SK-N-SH (cell line): ENCODE measurements around the gene ARV1. TPM values are rescaled to one million over a fixed set of nuclear protein-coding genes. Genes with fewer than 3 reads are reported as not detected.

Source experiments
- CTCF ChIA-PET: fragments of 300-600, 350-600 bp; formaldehyde crosslinking; extraction: SDS; loops from one replicate; lab custom pipeline; 2021; lab: Yijun Ruan, JAX
- POLR2A ChIA-PET: fragments of 350-600 bp; sonication (Branson Sonifier 250); formaldehyde crosslinking; extraction: SDS; loops from one replicate; lab custom pipeline; 2020; ENCODE audit warnings: antibody characterized with exemption, inconsistent platforms; lab: Yijun Ruan, JAX
- DNase-seq: peaks from one replicate; pipeline ENCODE4 v3.0.0; 2012
- H2AFZ ChIP-seq: fragments of 200-600 bp; sonication (generic); 2 replicates; pipeline ENCODE4 v1.8.1; 2016; ENCODE audit warnings: antibody characterized with exemption, mild to moderate bottlenecking, low read depth
- H3F3A ChIP-seq: fragments of 200-600 bp; sonication (generic); replicated peaks from 2 replicates; pipeline ENCODE3; 2016; ENCODE audit warnings: antibody characterized with exemption, mild to moderate bottlenecking; ENCODE audit not compliant: insufficient read depth
- H3K27ac ChIP-seq, 2 experiments: fragments of 200-500 bp in 1 of 2; fragments of 200-600 bp in 1 of 2; sonication (Bioruptor generic) in 1 of 2; sonication (generic), shearing (Covaris generic) in 1 of 2; 2 replicates each; pipeline versions ENCODE4 v1.5.1 to v1.6.1; 2014 to 2016; ENCODE audit warnings: low read depth in 2 of 2, inconsistent platforms in 1 of 2, low read length in 1 of 2, mild to moderate bottlenecking in 1 of 2, mixed read lengths in 1 of 2
- H3K27me3 ChIP-seq: fragments of 200-600 bp; sonication (generic), shearing (Covaris generic); 2 replicates; pipeline ENCODE4 v1.6.1; 2016; ENCODE audit warnings: mixed run types; ENCODE audit not compliant: insufficient read depth
- H3K36me3 ChIP-seq, 2 experiments: fragments of 200-500 bp in 1 of 2; fragments of 200-600 bp in 1 of 2; sonication (Bioruptor generic) in 1 of 2; sonication (generic) in 1 of 2; replicated peaks in 1 of 2; 2 replicates each; pipeline versions ENCODE3 to v1.5.1; 2014 to 2016; ENCODE audit warnings: low read length in 1 of 2, mild to moderate bottlenecking in 1 of 2; ENCODE audit not compliant: insufficient read depth in 2 of 2, control insufficient read depth in 1 of 2
- H3K4me1 ChIP-seq, 2 experiments: fragments of 200-500 bp in 1 of 2; fragments of 200-600 bp in 1 of 2; sonication (Bioruptor generic) in 1 of 2; sonication (generic), shearing (Covaris generic) in 1 of 2; 2 replicates each; pipeline versions ENCODE4 v1.5.1 to v1.6.1; 2014 to 2016; ENCODE audit warnings: low read depth in 1 of 2, low read length in 1 of 2, mixed run types in 1 of 2; ENCODE audit not compliant: insufficient read depth in 2 of 2, control insufficient read depth in 1 of 2
- H3K4me2 ChIP-seq: fragments of 200-600 bp; sonication (generic), shearing (Covaris generic); 2 replicates; pipeline ENCODE4 v1.6.1; 2017; ENCODE audit warnings: mixed run types
- H3K4me3 ChIP-seq, 2 experiments: fragments of 200-500 bp in 1 of 2; fragments of 200-600 bp in 1 of 2; sonication (Bioruptor generic) in 1 of 2; sonication (generic), shearing (Covaris generic) in 1 of 2; 2 replicates each; pipeline versions ENCODE4 v1.5.1 to v1.8.1; 2014 to 2016; ENCODE audit warnings: low read depth in 2 of 2, inconsistent platforms in 1 of 2, low read length in 1 of 2, mild to moderate bottlenecking in 1 of 2, mixed read lengths in 1 of 2, moderate library complexity in 1 of 2
- H3K79me2 ChIP-seq: fragments of 200-600 bp; sonication (generic); 2 replicates; pipeline ENCODE4 v1.8.1; 2017; ENCODE audit warnings: mild to moderate bottlenecking; ENCODE audit not compliant: insufficient read depth
- H3K9ac ChIP-seq: fragments of 200-600 bp; sonication (generic); 2 replicates; pipeline ENCODE4 v1.6.1; 2017; ENCODE audit warnings: mixed run types
- H3K9me2 ChIP-seq: fragments of 200-600 bp; sonication (generic); 2 replicates; pipeline ENCODE4 v1.6.1; 2017; ENCODE audit warnings: mixed run types
- H3K9me3 ChIP-seq: fragments of 200-600 bp; sonication (generic); 2 replicates; pipeline ENCODE4 v1.6.1; 2017; ENCODE audit warnings: mixed run types, mild to moderate bottlenecking, moderate library complexity
- H4K20me1 ChIP-seq: fragments of 200-600 bp; sonication (generic); 2 replicates; pipeline ENCODE4 v1.6.1; 2017; ENCODE audit warnings: mild to moderate bottlenecking, mixed run types; ENCODE audit not compliant: insufficient read depth
- CHD2 ChIP-seq: fragments of 150-350 bp; IDR thresholded peaks from 2 replicates; pipeline ENCODE4 v1.6.1; 2018; ENCODE audit warnings: low read length; ENCODE audit not compliant: partially characterized antibody
- CTCF ChIP-seq: fragments of 200-600 bp; sonication (generic); IDR thresholded peaks from 2 replicates; pipeline ENCODE4 v1.6.1; 2017; ENCODE audit warnings: antibody characterized with exemption, mild to moderate bottlenecking, moderate library complexity
- ELF1 ChIP-seq: IDR thresholded peaks from 2 replicates; pipeline ENCODE4 v1.4.0; 2012
- EP300 ChIP-seq, 2 experiments: IDR thresholded peaks; 2 replicates each; pipeline versions ENCODE4 v1.4.0 to v1.6.1; 2012; ENCODE audit warnings: borderline replicate concordance in 1 of 2, low read depth in 1 of 2, low read length in 1 of 2
- FOXM1 ChIP-seq: IDR thresholded peaks from 2 replicates; pipeline ENCODE4 v1.4.0; 2012; ENCODE audit warnings: low read depth, mild to moderate bottlenecking
- GABPA ChIP-seq: IDR thresholded peaks from 2 replicates; pipeline ENCODE4 v1.4.0; 2012; ENCODE audit warnings: low read depth, mild to moderate bottlenecking
- JUND ChIP-seq: IDR thresholded peaks from 2 replicates; pipeline ENCODE4 v1.4.0; 2012
- MEF2A ChIP-seq: IDR thresholded peaks from 2 replicates; pipeline ENCODE4 v1.4.0; 2012; ENCODE audit warnings: low read depth, borderline replicate concordance
- MXI1 ChIP-seq: IDR thresholded peaks from 2 replicates; pipeline ENCODE4 v1.6.1; 2012; ENCODE audit warnings: mild to moderate bottlenecking, low read depth, low read length, improper control_type of control experiment
- NFIC ChIP-seq: IDR thresholded peaks from 2 replicates; pipeline ENCODE4 v1.4.0; 2012; ENCODE audit warnings: borderline replicate concordance
- RFX5 ChIP-seq: IDR thresholded peaks from 2 replicates; pipeline ENCODE4 v1.6.1; 2012; ENCODE audit warnings: mild to moderate bottlenecking, improper control_type of control experiment, low read length
- SIN3A ChIP-seq: IDR thresholded peaks from 2 replicates; pipeline ENCODE4 v1.6.1; 2012; ENCODE audit warnings: low read depth, mild to moderate bottlenecking, low read length, moderate library complexity, borderline replicate concordance
- TCF12 ChIP-seq: IDR thresholded peaks from 2 replicates; pipeline ENCODE4 v1.4.0; 2012
- TEAD4 ChIP-seq: IDR thresholded peaks from 2 replicates; pipeline ENCODE4 v1.4.0; 2012; ENCODE audit warnings: mild to moderate bottlenecking, borderline replicate concordance; ENCODE audit not compliant: insufficient read depth
- USF1 ChIP-seq: IDR thresholded peaks from 2 replicates; pipeline ENCODE4 v1.4.0; 2012; ENCODE audit warnings: low read depth, borderline replicate concordance
- ZBTB33 ChIP-seq: IDR thresholded peaks from 2 replicates; pipeline ENCODE4 v1.4.0; 2012; ENCODE audit warnings: low read depth, borderline replicate concordance
- WGBS: methylation state at CpG from one replicate; pipeline ENCODE4 v1.1.6; 2017; ENCODE audit warnings: low lambda C conversion rate; 5-methylcytosine and 5-hydroxymethylcytosine counted together
- polyA plus RNA-seq, 3 experiments: library from polyadenylated mRNA; depleted of rRNA; stranded (reverse); fragments of >200 nt; gene quantifications; 2 replicates each; pipeline ENCODE4 v1.2.3, GENCODE V29; 2012

Gene ARV1
- polyA plus RNA-seq, 1 of the 3 experiments (the other 2 are of a cell fraction) = 26.7 TPM

- TF ChIP-seq CTCF = no peak
Observed at GRCh38 chr1:230979952-230980351, 1.1 kb downstream of the ARV1 start (continued).

GRCh38 chr1:230982696-230983095 lies 3.8 kb downstream of the ARV1 start:
- Histone ChIP-seq H3F3A (peaks cover 5% of the 10 kb centered on the region), H3K4me3 (no peak overlapping the region), H4K20me1 (0 out of 2 replicates have a peak, but pooled peaks cover 3% of the 10 kb centered on the region), H3K27ac (no peak overlapping the region), H3K9me2 (no peaks in the 10 kb centered on the region), H3K79me2 (peaks cover 30% of the 10 kb centered on the region), H3K4me1 (peaks cover 4 to 8% of the 10 kb centered on the region in 2 experiments; a peak in 3 of 4 replicates), H3K4me2 (no peak overlapping the region), H2AFZ (no peak overlapping the region), H3K9me3 (no peaks in the 10 kb centered on the region), H3K9ac (no peak overlapping the region), H3K27me3 (no peaks in the 10 kb centered on the region), H3K36me3 (peaks cover 0 to 23% of the 10 kb centered on the region in 2 experiments)
- DNase-seq = no peak
- WGBS = 73% methylated on average over 4 of the region's 4 CpGs
- CTCF ChIA-PET = no interaction called here
- POLR2A ChIA-PET = no interaction called here
- TF ChIP-seq USF1 (no peak), GABPA (no peak), CHD2 (no peak), MXI1 (no peak), NFIC (no peak), ELF1 (no peak), JUND (no peak), TEAD4 (no peak), FOXM1 (no peak), TCF12 (no peak), SIN3A (no peak), ZBTB33 (no peak), MEF2A (no peak), EP300 (IDR thresholded peaks at IDR 0.05; ENCODE audit: borderline replicate concordance in 1 of 2, low read depth in 1 of 2, low read length in 1 of 2) (no peak), RFX5 (no peak), CTCF (no peak)
